Endometrial microvascular endothelial cells (primary cell): ENCODE measurements around the gene SLC16A8. TPM values are rescaled to one million over a fixed set of nuclear protein-coding genes. Genes with fewer than 3 reads are reported as not detected.

ENCODE experiments used
- in situ Hi-C: cut with HindIII; loops from 2 replicates; pipeline ENCODE4 v1.10.0; 2017; ENCODE audit warnings: low sequenced_read_pairs, low pct_unique_long_range_greater_than_20kb; ENCODE audit errors: inconsistent ontology term
- total RNA-seq: library from RNA; depleted of rRNA; stranded (reverse); fragments of >200 nt; gene quantifications from one replicate; pipeline ENCODE4 v1.2.3, GENCODE V29; 2015; ENCODE audit errors: inconsistent ontology term

The SLC16A8 gene
- total RNA-seq, 1 donor from 2014 or later: not detected

- in situ Hi-C loops: no loop called here
Measured at GRCh38 chr22:38035530-38035885, 48.5 kb downstream of the SLC16A8 start.

GRCh38 chr22:38034884-38035529 is 49.0 kb downstream of the SLC16A8 start:
- in situ Hi-C loops: no loop called here

GRCh38 chr22:38034278-38034882 is 49.6 kb downstream of the SLC16A8 start:
- in situ Hi-C loops: no loop called here

GRCh38 chr22:38033522-38034277 is 50.3 kb downstream of the SLC16A8 start:
- in situ Hi-C loops: no loop called here

GRCh38 chr22:38032681-38033521 is 51.1 kb downstream of the SLC16A8 start:
- in situ Hi-C loops: no loop called here

- in situ Hi-C loops: no loop called here
Measured at GRCh38 chr22:38031491-38031890, 52.5 kb downstream of the SLC16A8 start.

GRCh38 chr22:38030311-38031133 is 53.5 kb downstream of the SLC16A8 start:
- in situ Hi-C loops: no loop called here

GRCh38 chr22:38029901-38030300 is 54.1 kb downstream of the SLC16A8 start:
- in situ Hi-C loops: no loop called here

- in situ Hi-C loops: no loop called here
Measured at GRCh38 chr22:38029370-38029769, 54.6 kb downstream of the SLC16A8 start.

- in situ Hi-C loops: no loop called here
Measured at GRCh38 chr22:38028344-38029130, 55.4 kb downstream of the SLC16A8 start.

Other genes with a start within 250 kb of the SLC16A8 start
- 54.3 TPM for gene ANKRD54, start 239.8 kb downstream of the SLC16A8 start, total RNA-seq
- 397 TPM for gene EIF3L, start 234.8 kb downstream of the SLC16A8 start, total RNA-seq
- 63.0 TPM for gene MICALL1, start 177.9 kb downstream of the SLC16A8 start, total RNA-seq
- gene C22orf23, start 130.6 kb downstream of the SLC16A8 start, total RNA-seq: not detected
- gene POLR2F, start 130.5 kb downstream of the SLC16A8 start, total RNA-seq: 80.4 TPM
- gene SOX10, start 99.6 kb downstream of the SLC16A8 start, total RNA-seq: not detected
- 17.2 TPM for gene PICK1, start 26.8 kb downstream of the SLC16A8 start, total RNA-seq
- 0.09 TPM for gene BAIAP2L2, start 26.5 kb upstream of the SLC16A8 start, total RNA-seq
- 1.6 TPM for gene PLA2G6, start 97.6 kb upstream of the SLC16A8 start, total RNA-seq
- gene MAFF, start 117.8 kb upstream of the SLC16A8 start, total RNA-seq: 50.5 TPM
- gene TMEM184B, start 188.8 kb upstream of the SLC16A8 start, total RNA-seq: 111 TPM
- gene CSNK1E, start 233.2 kb upstream of the SLC16A8 start, total RNA-seq: 153 TPM